ENCODE data around the gene SLC7A14. TPM values are rescaled to one million over a fixed set of nuclear protein-coding genes. Genes with fewer than 3 reads are reported as not detected.

The SLC7A14 gene
- total RNA-seq, 4 donors from 2014 or later: 0.44 TPM; not detected in 3

DNA sequence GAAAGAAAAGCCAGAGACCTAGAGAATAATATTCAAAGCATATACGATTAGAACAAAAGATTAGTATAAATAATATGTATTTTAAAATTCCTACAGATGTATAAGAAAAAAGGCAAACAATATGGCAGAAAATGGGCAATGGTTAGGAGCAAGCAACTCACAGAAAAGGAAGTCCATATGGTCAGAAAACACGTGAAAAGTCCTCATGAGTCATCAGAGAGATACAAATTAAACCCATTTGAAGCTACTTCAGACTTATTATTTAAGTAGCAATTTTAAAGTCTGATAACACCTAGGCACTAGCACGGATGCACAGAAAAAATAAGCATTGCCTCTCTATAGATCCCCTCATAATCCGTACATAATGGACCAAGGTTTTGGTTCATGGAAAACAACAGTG lies 25.6 kb downstream of the SLC7A14 start:
- H3K36me3 ChIP-seq: no peaks in the 10 kb centered on the region
- H3K27me3 ChIP-seq: no peaks in the 10 kb centered on the region
- H3K9me3 ChIP-seq: no peaks in the 10 kb centered on the region
- peaks cover 0 to 3% (median 0%) of the 10 kb centered on the region in 4 donors for H3K4me1 ChIP-seq
- TF ChIP-seq POLR2A (IDR thresholded peaks at IDR 0.05) (no peak), CTCF (IDR thresholded peaks at IDR 0.05) (no peak), EP300 (IDR thresholded peaks at IDR 0.05) (no peak)
- H3K27ac ChIP-seq: no peak overlapping the region
- H3K4me3 ChIP-seq: no peak overlapping the region
- 75% methylated on average over 4 of the region's 4 CpGs for WGBS, 2 donors
- no peak for DNase-seq (ENCODE audit: low spot score in 2 of 2)

DNA sequence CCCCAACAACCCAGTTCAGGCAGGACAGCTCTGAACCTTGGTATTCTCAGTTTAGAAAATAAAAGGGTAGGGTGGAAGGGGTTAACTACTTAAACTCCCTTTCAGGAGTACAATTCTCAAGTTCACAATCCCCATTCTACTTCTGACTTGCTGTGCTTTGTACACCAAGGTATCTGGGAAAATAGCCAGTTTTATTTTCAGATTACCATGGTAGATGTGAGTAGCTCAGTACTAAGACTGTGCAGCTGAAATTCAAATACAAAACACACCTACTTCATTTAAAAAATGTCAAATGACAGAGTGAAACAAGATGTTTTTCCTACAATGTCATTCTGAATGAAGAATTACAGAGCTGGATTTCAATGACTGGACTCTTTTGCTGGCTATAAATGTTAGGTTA lies 27.4 kb downstream of the SLC7A14 start:
- DNase-seq (ENCODE audit: low spot score in 2 of 2): no peak
- TF ChIP-seq CTCF (IDR thresholded peaks at IDR 0.05) (no peak), EP300 (IDR thresholded peaks at IDR 0.05) (no peak), POLR2A (IDR thresholded peaks at IDR 0.05) (no peak)
- H3K36me3 ChIP-seq: no peaks in the 10 kb centered on the region
- H3K27me3 ChIP-seq: no peaks in the 10 kb centered on the region
- no peak overlapping the region for H3K27ac ChIP-seq
- no peak overlapping the region for H3K4me3 ChIP-seq
- no peaks in the 10 kb centered on the region for H3K9me3 ChIP-seq
- H3K4me1 ChIP-seq: no peaks in the 10 kb centered on the region

DNA sequence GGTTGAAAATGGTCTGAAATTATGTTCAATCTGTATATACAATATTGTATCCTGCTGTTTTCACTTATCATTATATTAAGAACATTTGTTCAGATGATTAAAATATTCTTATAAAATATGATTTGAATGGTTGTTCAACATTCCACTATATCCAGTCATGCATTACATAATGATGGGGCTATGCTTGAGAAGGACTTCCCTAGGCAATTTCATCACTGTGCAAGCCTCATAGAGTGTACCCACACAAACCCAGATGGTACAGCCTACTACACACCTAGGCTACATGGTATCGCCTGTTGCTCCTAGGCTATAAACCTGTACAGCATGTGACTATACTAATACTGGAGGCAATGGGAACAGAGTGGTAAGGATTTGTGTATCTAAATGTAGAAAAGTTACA lies 30.5 kb downstream of the SLC7A14 start:
- no peak for DNase-seq (ENCODE audit: low spot score in 2 of 2)
- 97 to 100% methylated on average over 1 of the region's 1 CpG for WGBS, 2 donors
- Histone ChIP-seq H3K4me1 (no peaks in the 10 kb centered on the region), H3K27me3 (no peaks in the 10 kb centered on the region), H3K4me3 (no peak overlapping the region), H3K9me3 (no peaks in the 10 kb centered on the region), H3K27ac (no peak overlapping the region), H3K36me3 (no peaks in the 10 kb centered on the region)
- TF ChIP-seq CTCF (IDR thresholded peaks at IDR 0.05) (no peak), POLR2A (IDR thresholded peaks at IDR 0.05) (no peak), EP300 (IDR thresholded peaks at IDR 0.05) (no peak)

- Histone ChIP-seq H3K9me3 (no peaks in the 10 kb centered on the region), H3K27ac (no peak overlapping the region), H3K36me3 (no peaks in the 10 kb centered on the region), H3K27me3 (no peaks in the 10 kb centered on the region), H3K4me3 (no peak overlapping the region), H3K4me1 (no peaks in the 10 kb centered on the region)
- 60 to 68% methylated on average over 4 of the region's 4 CpGs for WGBS, 2 donors
- DNase-seq (ENCODE audit: low spot score in 2 of 2): no peak
- TF ChIP-seq EP300 (IDR thresholded peaks at IDR 0.05) (no peak), CTCF (IDR thresholded peaks at IDR 0.05) (no peak), POLR2A (IDR thresholded peaks at IDR 0.05) (no peak)
These were observed 31.8 kb downstream of the SLC7A14 start for GRCh38 chr3:170553788-170554757.

DNA sequence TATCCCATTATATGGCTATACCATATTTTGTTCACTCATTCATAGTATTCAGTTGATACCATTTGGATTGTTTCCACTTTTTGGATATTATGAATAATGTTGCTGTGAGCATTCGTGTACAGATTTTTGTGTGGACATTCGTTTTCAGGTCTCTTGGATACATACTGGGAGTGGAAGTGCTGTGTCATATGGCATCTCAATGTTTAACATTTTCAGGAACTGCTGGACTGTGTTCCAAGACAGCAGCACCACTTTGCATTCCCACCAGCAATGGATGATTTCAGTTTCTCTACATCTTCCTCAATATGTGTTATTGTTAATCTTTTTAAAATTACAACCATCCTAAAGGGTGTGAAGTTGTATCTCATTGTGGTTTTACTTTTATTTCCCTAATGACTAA lies 34.6 kb downstream of the SLC7A14 start:
- no peak for DNase-seq (ENCODE audit: low spot score in 2 of 2)
- Histone ChIP-seq H3K4me3 (no peak overlapping the region), H3K36me3 (no peaks in the 10 kb centered on the region), H3K4me1 (no peaks in the 10 kb centered on the region), H3K9me3 (no peaks in the 10 kb centered on the region), H3K27me3 (no peaks in the 10 kb centered on the region), H3K27ac (no peak overlapping the region)
- WGBS, 2 donors: 63 to 68% methylated on average over 2 of the region's 2 CpGs
- TF ChIP-seq CTCF (IDR thresholded peaks at IDR 0.05) (no peak), POLR2A (IDR thresholded peaks at IDR 0.05) (no peak), EP300 (IDR thresholded peaks at IDR 0.05) (no peak)

Measured in tibial nerve (tissue), 4 donors.